Adrenal gland (tissue), 5 donors: Measurements from ENCODE around the gene EHD4.

ENCODE experiments used
- POLR2A ChIP-seq, 2 donors: fragments of 450-650 bp; IDR thresholded peaks; one replicate each; pipeline ENCODE4 v1.6.1; 2017; ENCODE audit warnings: antibody characterized with exemption in 2 of 2, mild to moderate bottlenecking in 2 of 2, moderate library complexity in 1 of 2
- TF ChIP-seq, protein P1 (sequence below), 6 experiments: fragments of 450-650 bp in 4 of 6; fragments of 200-600 bp in 2 of 6; sonication (generic) in 1 of 6; IDR thresholded peaks; 1 replicate in 5 of 6; 2 replicates in 1 of 6; pipeline versions ENCODE4 v1.5.1 to v1.8.0; 2016 to 2021; ENCODE audit warnings: antibody characterized with exemption in 6 of 6, mild to moderate bottlenecking in 2 of 6, moderate library complexity in 1 of 6
- donor health status: DM: no; HTN: no; CAD: no.

DNA sequence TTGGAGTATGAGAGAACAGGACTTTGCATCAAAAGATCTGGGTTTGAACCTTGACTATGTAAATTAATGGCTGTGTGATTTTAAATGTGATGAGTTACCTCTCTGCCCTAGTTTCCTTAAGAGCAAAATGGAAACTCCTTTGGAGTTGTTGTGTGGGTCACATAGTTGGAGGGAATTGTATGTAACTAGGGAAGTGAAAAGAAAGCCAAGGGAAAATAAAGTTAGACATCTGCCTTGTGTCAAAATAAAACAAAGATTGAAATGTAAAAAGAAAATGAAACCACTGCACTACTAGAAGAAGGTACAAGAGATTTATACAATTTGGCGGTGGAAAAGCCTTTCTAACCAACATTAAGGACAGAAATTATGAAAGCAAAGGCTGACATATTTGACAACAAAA is 1.7 kb upstream of the EHD4 start:
- TF ChIP-seq, protein P1, sequence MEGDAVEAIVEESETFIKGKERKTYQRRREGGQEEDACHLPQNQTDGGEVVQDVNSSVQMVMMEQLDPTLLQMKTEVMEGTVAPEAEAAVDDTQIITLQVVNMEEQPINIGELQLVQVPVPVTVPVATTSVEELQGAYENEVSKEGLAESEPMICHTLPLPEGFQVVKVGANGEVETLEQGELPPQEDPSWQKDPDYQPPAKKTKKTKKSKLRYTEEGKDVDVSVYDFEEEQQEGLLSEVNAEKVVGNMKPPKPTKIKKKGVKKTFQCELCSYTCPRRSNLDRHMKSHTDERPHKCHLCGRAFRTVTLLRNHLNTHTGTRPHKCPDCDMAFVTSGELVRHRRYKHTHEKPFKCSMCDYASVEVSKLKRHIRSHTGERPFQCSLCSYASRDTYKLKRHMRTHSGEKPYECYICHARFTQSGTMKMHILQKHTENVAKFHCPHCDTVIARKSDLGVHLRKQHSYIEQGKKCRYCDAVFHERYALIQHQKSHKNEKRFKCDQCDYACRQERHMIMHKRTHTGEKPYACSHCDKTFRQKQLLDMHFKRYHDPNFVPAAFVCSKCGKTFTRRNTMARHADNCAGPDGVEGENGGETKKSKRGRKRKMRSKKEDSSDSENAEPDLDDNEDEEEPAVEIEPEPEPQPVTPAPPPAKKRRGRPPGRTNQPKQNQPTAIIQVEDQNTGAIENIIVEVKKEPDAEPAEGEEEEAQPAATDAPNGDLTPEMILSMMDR (IDR thresholded peaks at IDR 0.05): no peak
- TF ChIP-seq POLR2A (IDR thresholded peaks at IDR 0.05): no peak
